HEK293T (cell line): ENCODE data around the gene PLA2G4B.

Experiments
- ARNT ChIP-seq: fragments of 450-650 bp; IDR thresholded peaks from 2 replicates; pipeline ENCODE4 v1.6.1; 2017; ENCODE audit warnings: mild to moderate bottlenecking
- BHLHE40 ChIP-seq: fragments of 450-650 bp; IDR thresholded peaks from 2 replicates; pipeline ENCODE4 v1.6.1; 2016; ENCODE audit warnings: mild to moderate bottlenecking, moderate library complexity, borderline replicate concordance
- FOXM1 ChIP-seq: fragments of 450-650 bp; IDR thresholded peaks from 2 replicates; pipeline ENCODE4 v1.6.1; 2017; ENCODE audit warnings: mild to moderate bottlenecking, borderline replicate concordance
- HDGF ChIP-seq: fragments of 450-650 bp; IDR thresholded peaks from 2 replicates; pipeline ENCODE4 v1.6.1; 2017; ENCODE audit warnings: antibody characterized with exemption, borderline replicate concordance
- TARDBP ChIP-seq: fragments of 450-650 bp; IDR thresholded peaks from 2 replicates; pipeline ENCODE4 v1.6.1; 2016

DNA sequence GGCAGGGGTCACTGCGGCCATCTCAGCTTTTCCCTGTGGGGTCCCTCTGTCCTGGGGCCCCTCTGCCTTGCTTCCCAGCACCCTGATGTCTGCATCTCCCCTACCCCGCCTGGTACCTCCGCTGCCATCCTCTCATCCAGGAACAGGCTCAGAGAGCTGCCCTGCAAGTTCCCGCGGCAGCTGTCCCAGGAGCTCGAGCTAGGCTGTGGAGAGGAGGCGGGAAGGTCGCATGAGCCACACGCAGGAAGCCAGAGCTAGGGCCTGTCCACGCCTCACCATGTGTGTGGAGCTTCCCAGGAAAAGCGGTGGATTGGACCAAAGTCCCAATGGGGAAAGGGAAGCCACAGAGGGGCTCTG lies 12.5 kb downstream of the PLA2G4B start:
- TF ChIP-seq FOXM1 (no peak), TARDBP (no peak), HDGF (no peak), ARNT (no peak), BHLHE40 (no peak)
